GM18909 (cell line): ENCODE measurements around the gene C3orf70.

Experiments used
- ATAC-seq: cut with Tn5 transposase; IDR thresholded peaks from one replicate; pipeline ENCODE4 v1.9.1; 2021; ENCODE audit warnings: mild to moderate bottlenecking; ENCODE audit not compliant: unreplicated experiment, poor library complexity

The C3orf70 gene

DNA sequence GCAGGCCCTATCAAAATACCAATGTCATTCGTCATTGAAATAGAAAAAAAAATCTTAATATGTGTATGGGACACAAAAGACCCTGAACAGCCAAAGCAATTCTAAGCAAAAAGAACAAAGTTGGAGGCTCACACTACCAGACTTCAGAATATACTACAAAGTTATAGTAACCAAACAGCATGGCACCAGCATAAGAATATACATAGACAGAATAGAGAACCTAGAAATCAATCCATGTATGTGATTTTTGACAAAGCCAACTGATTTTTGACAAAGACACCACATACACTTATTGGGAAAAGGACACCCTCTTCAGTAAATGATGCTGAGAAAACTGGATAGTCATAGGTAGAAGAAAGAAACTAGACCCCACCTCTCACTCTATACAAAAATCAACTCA lies 95.0 kb downstream of the C3orf70 start:
- ATAC-seq, result no peak

DNA sequence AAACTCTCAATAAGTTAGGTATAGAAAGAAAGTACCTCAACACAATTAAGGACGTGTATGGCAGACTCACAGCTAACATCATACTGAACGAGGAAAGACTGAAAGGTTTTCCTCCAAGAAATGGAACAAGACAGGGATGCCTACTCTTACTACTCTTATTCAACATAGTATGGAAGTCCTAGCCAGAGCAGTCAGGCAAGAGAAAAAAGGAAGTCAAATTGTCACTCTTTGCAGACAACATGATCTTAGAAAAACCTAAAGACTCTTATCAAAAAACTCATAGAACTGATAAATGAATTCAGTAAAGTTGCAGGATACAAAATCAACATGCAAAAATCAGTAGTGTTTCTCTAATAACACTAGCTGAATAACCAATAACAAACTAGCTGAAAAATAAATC lies 96.0 kb downstream of the C3orf70 start:
- no peak for ATAC-seq

DNA sequence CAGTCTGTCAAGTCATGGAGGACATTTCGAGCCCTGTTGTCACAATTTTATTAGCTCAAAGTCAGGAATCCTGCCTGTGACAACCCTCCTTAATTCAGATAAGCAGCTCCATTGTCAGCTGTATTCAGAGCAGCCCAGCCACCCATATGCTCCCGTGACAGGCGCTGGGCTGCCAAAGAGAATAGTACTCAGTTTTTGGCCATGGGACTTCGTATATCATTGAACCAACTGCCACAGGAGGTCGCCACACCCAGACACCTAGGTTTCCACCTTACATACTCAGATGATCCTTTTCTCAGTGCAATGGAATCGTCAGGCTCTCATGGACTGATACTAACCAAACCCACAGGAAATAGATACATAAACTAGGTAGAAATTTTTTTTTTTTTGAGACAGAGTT lies 100.2 kb downstream of the C3orf70 start:
- no peak for ATAC-seq

DNA sequence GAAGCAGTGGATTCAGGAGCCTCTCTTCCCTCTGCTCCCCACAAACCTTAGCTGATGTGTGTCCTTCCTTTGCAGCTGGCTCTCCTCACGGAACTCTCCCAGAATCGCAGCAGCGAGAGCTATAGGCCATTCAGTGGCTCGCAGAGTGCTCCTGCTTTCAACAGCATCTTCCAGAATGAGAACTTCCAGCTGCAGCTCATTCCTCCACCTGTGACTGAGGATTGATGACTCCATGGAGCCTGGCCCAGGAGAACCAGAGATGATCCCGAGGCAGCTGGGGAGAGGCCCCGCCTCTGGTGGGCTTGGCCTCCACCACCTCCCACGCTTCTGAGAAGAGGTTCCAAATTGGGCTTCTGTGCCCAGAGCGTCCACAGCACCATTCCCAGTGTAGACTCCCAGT lies 101.1 kb downstream of the C3orf70 start:
- ATAC-seq, result no peak

DNA sequence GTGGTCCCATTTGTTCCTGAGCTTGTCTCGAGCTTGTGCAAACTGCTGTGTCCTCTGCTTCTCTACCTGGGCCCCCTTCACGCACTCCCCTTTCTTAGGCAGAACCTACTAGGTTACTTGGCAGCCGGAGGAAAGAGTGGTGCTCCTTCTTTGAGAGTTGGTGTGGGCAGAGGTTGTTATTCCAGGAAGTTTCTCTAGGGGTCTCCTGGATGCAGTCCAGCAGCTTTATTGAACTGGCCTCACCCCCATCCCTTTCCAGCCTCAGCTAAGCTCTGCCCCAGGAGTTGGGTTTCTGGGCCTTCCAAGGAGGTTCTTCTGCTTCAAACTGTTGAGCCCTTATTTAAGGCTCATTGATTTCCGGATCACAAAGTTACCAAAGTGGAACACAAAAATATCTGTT lies 103.2 kb downstream of the C3orf70 start:
- ATAC-seq, result no peak

DNA sequence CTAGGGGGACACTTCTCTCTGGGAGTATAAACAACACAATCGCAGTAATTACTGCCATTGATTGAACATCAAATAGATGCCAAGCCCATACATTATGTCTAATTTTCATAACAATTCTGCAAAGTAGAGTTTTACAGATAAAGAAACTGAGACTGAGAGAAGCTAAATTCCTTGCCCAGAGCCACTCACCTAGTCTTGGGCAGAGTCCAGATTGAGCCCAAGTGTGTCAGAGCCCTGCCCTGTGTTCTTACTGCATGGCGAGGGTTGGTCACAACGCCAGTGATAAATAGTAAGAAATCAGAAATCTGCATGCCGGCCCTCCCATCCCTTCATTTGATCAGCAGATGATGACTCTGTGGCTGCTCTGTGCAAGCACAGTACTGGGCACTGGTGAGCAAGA lies 106.3 kb downstream of the C3orf70 start:
- no peak for ATAC-seq

DNA sequence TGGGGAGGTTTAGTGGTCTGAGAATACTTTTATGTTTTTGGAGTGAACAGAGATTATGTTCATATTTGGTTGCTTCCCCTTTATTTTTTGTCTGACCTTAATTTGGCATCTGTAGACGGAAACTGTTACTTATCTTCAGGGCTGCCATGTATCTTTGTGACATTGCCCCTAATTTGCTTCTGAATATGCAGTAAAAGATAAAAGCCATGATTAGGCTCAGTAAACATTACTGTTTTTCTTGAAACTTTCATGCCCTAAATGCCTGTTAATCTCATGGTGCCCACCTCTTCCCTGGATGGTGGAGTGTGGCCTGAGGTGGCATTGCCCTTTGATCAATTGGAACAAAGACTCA lies 106.7 kb downstream of the C3orf70 start:
- no peak for ATAC-seq

DNA sequence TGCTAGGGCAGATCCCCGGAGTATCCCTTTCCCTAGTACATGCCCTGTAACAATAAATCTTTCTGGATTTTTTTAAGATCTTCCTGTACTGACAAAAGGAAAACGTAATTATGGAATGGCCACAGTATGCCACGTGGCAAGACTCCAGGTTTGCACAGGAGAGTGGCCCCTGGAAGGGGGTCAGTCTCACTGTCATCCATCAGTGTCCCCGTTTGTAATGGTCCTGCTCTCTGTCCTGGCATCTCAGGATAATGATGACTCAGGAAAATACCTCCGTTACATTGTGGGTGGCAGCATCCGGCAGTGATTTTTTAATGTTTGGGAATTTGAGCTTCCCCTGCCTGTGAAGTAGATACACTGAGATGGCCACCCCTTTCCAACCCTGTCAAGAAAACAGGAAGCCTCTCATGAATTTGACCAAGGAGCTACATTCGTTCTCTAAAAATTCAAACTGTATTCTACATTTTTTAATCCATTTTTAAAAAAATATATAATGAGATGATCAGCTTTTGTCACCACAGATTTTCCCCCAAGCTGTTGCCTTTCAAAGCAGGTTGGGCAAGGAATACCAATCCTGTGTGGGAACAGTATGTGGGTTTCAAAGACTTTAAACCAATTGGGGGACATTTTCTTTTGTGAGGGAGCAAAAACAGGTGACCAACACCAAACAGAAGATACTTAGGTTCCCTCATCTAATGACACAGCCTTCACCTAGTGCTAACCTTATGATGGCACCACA lies 110.4 kb downstream of the C3orf70 start:
- no peak for ATAC-seq

DNA sequence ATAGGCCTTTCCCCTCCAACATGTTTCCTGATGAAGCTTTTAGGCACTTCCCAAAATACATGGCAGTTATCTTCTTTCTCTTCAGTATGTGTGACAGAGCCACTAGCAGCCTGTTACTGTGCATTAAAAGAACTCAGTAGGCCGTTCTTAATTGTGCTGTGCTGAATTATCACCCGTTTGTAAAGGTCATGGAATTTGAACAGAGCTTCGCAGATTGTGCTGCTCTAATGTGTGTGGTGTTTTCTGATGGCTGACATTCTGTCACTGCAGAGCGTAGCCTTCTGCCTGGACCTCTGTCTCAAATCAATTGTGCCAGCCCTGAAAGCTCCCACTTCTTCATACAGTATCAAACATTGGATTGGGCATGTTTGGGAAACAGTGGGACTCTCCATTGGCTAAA lies 111.3 kb downstream of the C3orf70 start:
- no peak for ATAC-seq

DNA sequence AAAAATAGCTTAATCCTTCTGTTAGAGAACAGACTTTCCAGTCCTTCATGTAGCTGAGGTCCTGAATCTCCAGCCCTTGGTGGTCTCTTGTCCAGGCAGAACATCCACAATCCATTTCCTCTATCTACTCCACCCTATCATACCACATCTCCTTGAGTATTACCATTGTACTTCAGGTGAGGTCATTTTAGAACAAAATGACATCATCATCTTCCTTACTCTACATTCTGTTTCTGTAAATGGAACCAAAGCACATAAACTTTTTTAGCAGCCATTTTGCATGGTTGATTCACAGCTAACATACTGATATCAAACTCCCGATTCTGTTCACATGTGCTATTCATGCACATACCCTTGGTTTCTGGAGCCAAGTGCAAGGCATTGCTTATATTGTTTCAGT lies 112.4 kb downstream of the C3orf70 start:
- ATAC-seq, result no peak

DNA sequence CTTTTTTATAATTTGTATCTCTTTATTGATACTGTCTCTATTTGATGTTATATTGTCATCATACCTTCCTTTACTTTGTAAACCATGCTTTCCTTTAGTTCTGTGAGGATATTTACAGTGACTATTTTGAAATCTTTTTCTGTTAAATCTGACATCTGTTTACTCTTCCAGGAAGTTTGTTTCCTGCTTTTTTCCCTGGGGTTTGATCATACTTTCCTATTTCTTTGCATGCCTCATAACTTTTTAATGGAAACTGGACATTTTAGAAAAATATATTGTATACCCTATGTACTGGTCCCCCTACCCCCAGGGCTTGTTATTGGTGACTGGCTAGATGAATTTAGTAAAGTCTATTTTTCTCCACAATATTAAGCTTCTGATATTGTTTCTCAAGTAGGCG lies 115.1 kb downstream of the C3orf70 start:
- no peak for ATAC-seq

DNA sequence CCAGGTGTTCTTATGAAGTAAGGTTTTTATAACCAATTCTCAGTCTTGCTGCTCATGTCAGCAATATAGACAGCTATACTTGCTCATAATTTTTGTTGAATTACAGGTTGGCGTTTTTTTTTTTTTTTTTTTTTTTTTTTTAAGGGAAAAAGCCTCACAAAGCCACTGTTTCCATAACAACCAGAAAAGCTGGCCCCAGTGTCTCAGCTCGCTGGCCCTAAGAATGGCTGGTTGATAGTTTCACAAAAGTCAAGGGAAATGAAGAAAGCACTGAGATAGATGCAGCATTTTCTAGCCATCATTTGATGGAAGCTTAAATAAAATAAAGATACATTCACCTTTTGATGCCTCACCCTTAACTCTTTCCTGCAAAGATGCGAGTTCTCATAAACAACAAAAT lies 121.9 kb downstream of the C3orf70 start:
- no peak for ATAC-seq

DNA sequence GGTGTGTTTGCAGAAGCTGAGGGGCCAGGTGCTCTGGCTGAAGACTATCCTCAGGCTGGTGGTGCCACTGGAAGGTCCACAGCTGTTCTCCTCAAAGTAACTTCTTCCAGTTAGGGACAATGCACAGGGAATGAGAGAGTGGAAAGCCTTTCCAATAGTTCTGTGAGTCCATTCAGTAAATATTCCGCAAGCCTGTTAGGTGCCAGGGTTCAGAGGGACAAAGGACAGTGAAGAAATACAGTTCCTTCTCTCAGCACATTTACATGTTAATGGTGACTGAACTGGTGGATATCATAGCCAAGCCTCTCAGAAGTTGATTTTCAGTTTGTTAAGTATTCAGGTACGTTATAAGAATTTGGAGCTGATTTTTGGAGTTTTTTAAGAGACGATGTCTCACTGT lies 122.5 kb downstream of the C3orf70 start:
- ATAC-seq, result no peak

DNA sequence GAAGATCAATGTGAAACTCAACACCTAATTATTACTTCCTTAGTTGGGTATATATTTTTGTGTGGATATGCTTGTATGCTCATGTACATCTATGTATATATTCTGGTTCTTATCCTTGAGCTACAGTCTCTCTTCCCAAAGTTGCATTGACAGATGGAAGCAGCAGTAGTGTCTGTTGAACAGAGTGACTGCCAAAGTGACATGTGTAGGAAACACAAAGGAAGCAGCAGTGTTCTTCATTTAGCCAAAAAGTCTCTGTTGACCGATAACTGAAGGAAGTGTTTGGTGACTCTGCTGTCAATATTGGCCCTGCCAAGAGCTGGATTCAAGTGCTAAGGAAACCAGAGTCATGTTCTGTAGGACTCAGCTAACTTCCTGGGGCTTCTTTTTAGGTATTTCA lies 123.8 kb downstream of the C3orf70 start:
- no peak for ATAC-seq

DNA sequence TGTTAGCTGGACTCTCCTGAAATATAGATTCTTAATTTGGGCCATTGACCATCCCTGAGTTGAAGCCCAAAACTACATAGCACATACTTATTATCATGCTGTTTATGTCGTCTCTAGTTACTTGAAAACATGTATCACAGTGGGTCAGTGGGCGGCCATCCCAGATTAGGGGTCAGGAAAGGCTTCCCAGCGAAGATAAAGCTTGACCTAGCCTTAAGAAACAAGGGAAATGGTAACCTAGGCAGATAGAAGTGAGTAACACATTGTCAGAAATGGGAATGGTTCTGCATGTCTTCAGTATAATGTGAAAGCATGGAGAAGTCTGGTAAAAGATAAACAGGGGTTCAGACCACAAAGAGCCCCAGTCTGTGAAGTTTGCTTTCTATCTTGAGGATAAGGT lies 124.7 kb downstream of the C3orf70 start:
- ATAC-seq, result no peak
